ENCODE measurements around the gene KLKB1. TPM values are rescaled to one million over a fixed set of nuclear protein-coding genes. Genes with fewer than 3 reads are reported as not detected.

The KLKB1 gene
- polyA plus RNA-seq, 3 donors, result 0.28 TPM; not detected in 2

DNA sequence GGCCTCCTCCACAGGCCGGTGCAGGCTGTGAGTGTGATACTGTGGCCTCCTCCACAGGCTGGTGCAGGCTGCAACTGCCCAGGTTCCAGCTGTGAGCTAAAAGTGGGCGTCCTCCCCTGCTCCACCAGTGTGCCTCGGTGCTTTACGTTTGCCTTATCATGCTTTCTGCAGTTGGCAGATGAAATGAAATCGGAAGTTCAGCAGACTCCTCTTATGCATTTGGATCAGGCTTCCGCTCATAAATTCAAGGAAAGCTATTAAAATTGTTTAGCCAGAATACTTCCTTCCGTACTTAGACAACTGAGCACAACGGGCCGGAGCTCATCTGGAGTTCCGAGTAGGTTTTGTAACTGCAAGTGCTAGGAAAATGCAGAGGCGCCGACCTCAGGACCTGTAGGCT is 23.9 kb upstream of the KLKB1 start:
- Histone ChIP-seq H3K4me3 (replicated peaks in 1 of 3; ENCODE audit: low read depth in 2 of 3, low read length in 3 of 3) (no peak overlapping the region), H3K27me3 (ENCODE audit: control insufficient read depth in 2 of 2, insufficient read depth in 2 of 2, low read length in 2 of 2) (no peaks in the 10 kb centered on the region), H3K36me3 (replicated peaks in 1 of 2; ENCODE audit: control insufficient read depth in 1 of 2, insufficient read depth in 2 of 2, low read length in 2 of 2) (peaks cover 0 to 1% of the 10 kb centered on the region in 2 donors), H3K9me3 (replicated peaks in 1 of 2; ENCODE audit: control insufficient read depth in 1 of 2, insufficient read depth in 1 of 2, low read length in 2 of 2) (peaks cover 7 to 9% of the 10 kb centered on the region in 2 donors), H3K9ac (ENCODE audit: insufficient read depth, low read length, poor library complexity, severe bottlenecking) (no peak overlapping the region), H3K79me2 (ENCODE audit: insufficient read depth, low read length) (no peaks in the 10 kb centered on the region), H4K20me1 (ENCODE audit: insufficient read depth, low read length) (no peaks in the 10 kb centered on the region), H2AFZ (ENCODE audit: insufficient read depth, low read depth, low read length, poor library complexity, severe bottlenecking) (no peak overlapping the region), H3K4me2 (replicated peaks; ENCODE audit: extremely low read depth, low read length, poor library complexity, severe bottlenecking) (no peak overlapping the region), H3K4me1 (ENCODE audit: control insufficient read depth in 1 of 2, insufficient read depth in 2 of 2, low read length in 2 of 2) (no peaks in the 10 kb centered on the region), H3K27ac (ENCODE audit: low read depth in 1 of 2, low read length in 2 of 2) (no peak overlapping the region)
- 66% methylated on average over 9 of the region's 12 CpGs for WGBS (ENCODE audit: insufficient coverage)
- Mint-ChIP-seq H3K4me3 (no peak overlapping the region), H3K27ac (peak overlapping the region in 2 of 7 donors; percentile 6 to 34), H3K27me3 (ENCODE audit: low read depth in 3 of 3) (no peaks in the 10 kb centered on the region), H3K9me3 (peaks cover 2 to 12% (median 5%) of the 10 kb centered on the region in 7 donors), H3K36me3 (no peaks in the 10 kb centered on the region), H3K4me1 (peaks cover 6% of the 10 kb centered on the region)
- TF ChIP-seq CTCF (IDR thresholded peaks at IDR 0.05), result no peak
- intact Hi-C loops (cut with micrococcal nuclease), result loop anchor here in 1 of 2 donors (2.0 kb wide), 1 partner anchor 25 kb away; no protein-coding TSS in a partner anchor
- DNase-seq, result no peak

- H3K4me3 ChIP-seq (replicated peaks in 1 of 3; ENCODE audit: low read depth in 2 of 3, low read length in 3 of 3), result peak overlapping the region in 2 of 3 experiments; percentile 8 to 22
- Mint-ChIP-seq H3K4me3 (peak overlapping the region in 1 of 2 donors; percentile 57), H3K9me3 (peaks cover 6 to 18% (median 11%) of the 10 kb centered on the region in 7 donors), H3K27ac (no peak overlapping the region), H3K27me3 (ENCODE audit: low read depth in 3 of 3) (no peaks in the 10 kb centered on the region), H3K4me1 (peaks cover 6% of the 10 kb centered on the region), H3K36me3 (peaks cover 0 to 3% of the 10 kb centered on the region in 2 donors)
- no peaks in the 10 kb centered on the region for H3K4me1 ChIP-seq (ENCODE audit: control insufficient read depth in 1 of 2, insufficient read depth in 2 of 2, low read length in 2 of 2)
- H3K9me3 ChIP-seq (replicated peaks in 1 of 2; ENCODE audit: control insufficient read depth in 1 of 2, insufficient read depth in 1 of 2, low read length in 2 of 2), result peaks cover 12 to 14% of the 10 kb centered on the region in 2 donors
- H3K27me3 ChIP-seq (ENCODE audit: control insufficient read depth in 2 of 2, insufficient read depth in 2 of 2, low read length in 2 of 2), result no peaks in the 10 kb centered on the region
- no peaks in the 10 kb centered on the region for H4K20me1 ChIP-seq (ENCODE audit: insufficient read depth, low read length)
- DNase-seq, result no peak
- H3K27ac ChIP-seq (ENCODE audit: low read depth in 1 of 2, low read length in 2 of 2), result no peak overlapping the region
- no peak overlapping the region for H3K9ac ChIP-seq (ENCODE audit: insufficient read depth, low read length, poor library complexity, severe bottlenecking)
- no peak overlapping the region for H3K4me2 ChIP-seq (replicated peaks; ENCODE audit: extremely low read depth, low read length, poor library complexity, severe bottlenecking)
- peaks cover 0 to 9% of the 10 kb centered on the region in 2 donors for H3K36me3 ChIP-seq (replicated peaks in 1 of 2; ENCODE audit: control insufficient read depth in 1 of 2, insufficient read depth in 2 of 2, low read length in 2 of 2)
- TF ChIP-seq CTCF (IDR thresholded peaks at IDR 0.05), result no peak
- H3K79me2 ChIP-seq (ENCODE audit: insufficient read depth, low read length), result no peaks in the 10 kb centered on the region
- WGBS (ENCODE audit: insufficient coverage), result 57% methylated on average over 39 of the region's 45 CpGs
- intact Hi-C loops (cut with micrococcal nuclease), result no loop called here
- no peak overlapping the region for H2AFZ ChIP-seq (ENCODE audit: insufficient read depth, low read depth, low read length, poor library complexity, severe bottlenecking)
These were observed 23.2 kb upstream of the KLKB1 start for GRCh38 chr4:186204103-186204559.

Data from CD14-positive monocyte (primary cell).